D721Med (cell line): Measurements from ENCODE around the gene FAM181A.

Source experiments
- DNase-seq: peaks from one replicate; pipeline ENCODE4 v3.0.0; 2011; ENCODE audit warnings: low spot score; ENCODE audit not compliant: insufficient read length
- FAIRE-seq: peaks from 2 replicates; lab custom pipeline; 2011; peaks lifted over from hg19 to GRCh38; lab: Jason Lieb, UNC
- TF ChIP-seq, protein P1 (sequence below): IDR thresholded peaks from 2 replicates; pipeline ENCODE4 v1.5.1; 2012; ENCODE audit warnings: mild to moderate bottlenecking, control low read depth; ENCODE audit not compliant: insufficient read depth; ENCODE audit errors: missing control alignments

Gene FAM181A

DNA sequence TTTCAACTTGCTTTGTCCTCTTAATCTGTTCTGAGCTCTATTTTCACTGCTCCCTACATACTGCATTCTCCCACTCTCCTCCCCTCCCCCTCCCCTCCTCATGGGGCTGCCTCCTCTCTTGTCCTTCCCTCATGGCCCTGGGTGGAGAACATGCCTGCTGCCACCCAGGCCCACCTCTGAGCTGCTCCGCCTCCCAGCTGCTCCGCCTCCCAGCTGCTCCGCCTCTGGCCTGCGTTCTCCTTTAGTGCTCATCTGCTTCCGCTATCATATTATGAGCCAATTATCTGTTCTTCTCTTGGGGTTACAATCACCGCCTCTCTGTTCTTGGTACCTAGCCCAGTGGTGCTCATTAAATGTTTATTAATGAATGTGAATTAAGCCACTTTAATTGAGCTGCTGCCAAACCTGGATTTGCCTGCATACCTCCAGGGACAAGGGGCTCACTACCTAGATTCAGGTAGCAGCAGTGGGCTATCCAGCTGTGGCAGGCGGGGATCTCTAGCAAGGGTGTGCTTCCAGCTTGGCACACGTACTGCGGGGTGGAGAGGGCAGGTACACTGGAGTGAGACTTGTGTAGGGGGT, 32.0 kb upstream of the FAM181A start:
- no peak for FAIRE-seq
- DNase-seq, result no peak
- TF ChIP-seq, protein P1, sequence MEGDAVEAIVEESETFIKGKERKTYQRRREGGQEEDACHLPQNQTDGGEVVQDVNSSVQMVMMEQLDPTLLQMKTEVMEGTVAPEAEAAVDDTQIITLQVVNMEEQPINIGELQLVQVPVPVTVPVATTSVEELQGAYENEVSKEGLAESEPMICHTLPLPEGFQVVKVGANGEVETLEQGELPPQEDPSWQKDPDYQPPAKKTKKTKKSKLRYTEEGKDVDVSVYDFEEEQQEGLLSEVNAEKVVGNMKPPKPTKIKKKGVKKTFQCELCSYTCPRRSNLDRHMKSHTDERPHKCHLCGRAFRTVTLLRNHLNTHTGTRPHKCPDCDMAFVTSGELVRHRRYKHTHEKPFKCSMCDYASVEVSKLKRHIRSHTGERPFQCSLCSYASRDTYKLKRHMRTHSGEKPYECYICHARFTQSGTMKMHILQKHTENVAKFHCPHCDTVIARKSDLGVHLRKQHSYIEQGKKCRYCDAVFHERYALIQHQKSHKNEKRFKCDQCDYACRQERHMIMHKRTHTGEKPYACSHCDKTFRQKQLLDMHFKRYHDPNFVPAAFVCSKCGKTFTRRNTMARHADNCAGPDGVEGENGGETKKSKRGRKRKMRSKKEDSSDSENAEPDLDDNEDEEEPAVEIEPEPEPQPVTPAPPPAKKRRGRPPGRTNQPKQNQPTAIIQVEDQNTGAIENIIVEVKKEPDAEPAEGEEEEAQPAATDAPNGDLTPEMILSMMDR, result no peak

- no peak for FAIRE-seq
- no peak for DNase-seq
- TF ChIP-seq, protein P1, result no peak
Observed at GRCh38 chr14:93897476-93897845, 29.7 kb upstream of the FAM181A start.

DNA sequence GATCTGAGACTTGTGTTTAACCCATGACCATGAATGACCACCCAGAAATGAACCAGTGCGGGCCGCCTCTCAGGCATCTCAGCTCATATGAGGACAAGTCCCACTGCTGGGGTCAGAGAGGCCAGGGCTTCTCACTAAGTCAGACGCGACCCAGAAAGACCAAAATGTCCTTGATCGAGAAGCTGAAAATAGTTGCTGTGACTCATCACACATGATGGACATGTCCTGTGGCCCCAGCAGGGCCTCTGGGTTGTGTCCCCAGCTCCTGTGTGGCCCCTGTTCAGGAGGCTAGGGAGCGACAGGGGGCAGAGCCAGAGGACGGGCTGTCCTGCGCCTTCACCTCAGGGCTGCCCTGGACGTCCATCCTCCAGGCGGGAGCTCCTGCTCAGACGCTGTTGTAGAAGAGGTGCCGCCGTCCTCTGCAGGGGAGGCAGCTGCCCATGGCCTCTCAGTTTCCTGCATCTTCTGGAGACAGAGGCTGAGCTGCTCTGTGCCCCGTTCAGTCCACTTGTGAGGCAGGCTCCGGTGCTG, 29.0 kb upstream of the FAM181A start:
- DNase-seq (no peak), FAIRE-seq (no peak)
- TF ChIP-seq, protein P1, result no peak

- TF ChIP-seq, protein P1, result no peak
- FAIRE-seq (no peak), DNase-seq (no peak)
Observed at GRCh38 chr14:93898731-93899130, 28.4 kb upstream of the FAM181A start.

GRCh38 chr14:93901813-93902212, 25.3 kb upstream of the FAM181A start:
- TF ChIP-seq, protein P1, result no peak

GRCh38 chr14:93902619-93903307, 24.4 kb upstream of the FAM181A start:
- TF ChIP-seq, protein P1, result no peak
- no peak for FAIRE-seq
- no peak for DNase-seq

More at GRCh38 chr14:93901813-93902212, 25.3 kb upstream of the FAM181A start:
- FAIRE-seq, result no peak
- no peak for DNase-seq
